Choroid plexus epithelial cell (primary cell): ENCODE measurements around the gene RAC3.
A peak's percentile ranks its signal among the peaks of the same experiment; 100 is the strongest.

Experiments
- DNase-seq: peaks from one replicate; pipeline ENCODE4 v3.0.0-alpha.2; 2010; ENCODE audit warnings: low read depth
- H3K4me3 ChIP-seq: 2 replicates; pipeline ENCODE4 v1.5.1; 2011; ENCODE audit warnings: low read depth, mild to moderate bottlenecking, control low read depth, low read length, moderate library complexity
- TF ChIP-seq, protein P1 (sequence below): conservative IDR thresholded peaks from 2 replicates; pipeline ENCODE4 v1.5.1; 2011; ENCODE audit warnings: low read depth, mild to moderate bottlenecking, control low read depth, inconsistent platforms, low read length, moderate library complexity

Gene RAC3

DNA sequence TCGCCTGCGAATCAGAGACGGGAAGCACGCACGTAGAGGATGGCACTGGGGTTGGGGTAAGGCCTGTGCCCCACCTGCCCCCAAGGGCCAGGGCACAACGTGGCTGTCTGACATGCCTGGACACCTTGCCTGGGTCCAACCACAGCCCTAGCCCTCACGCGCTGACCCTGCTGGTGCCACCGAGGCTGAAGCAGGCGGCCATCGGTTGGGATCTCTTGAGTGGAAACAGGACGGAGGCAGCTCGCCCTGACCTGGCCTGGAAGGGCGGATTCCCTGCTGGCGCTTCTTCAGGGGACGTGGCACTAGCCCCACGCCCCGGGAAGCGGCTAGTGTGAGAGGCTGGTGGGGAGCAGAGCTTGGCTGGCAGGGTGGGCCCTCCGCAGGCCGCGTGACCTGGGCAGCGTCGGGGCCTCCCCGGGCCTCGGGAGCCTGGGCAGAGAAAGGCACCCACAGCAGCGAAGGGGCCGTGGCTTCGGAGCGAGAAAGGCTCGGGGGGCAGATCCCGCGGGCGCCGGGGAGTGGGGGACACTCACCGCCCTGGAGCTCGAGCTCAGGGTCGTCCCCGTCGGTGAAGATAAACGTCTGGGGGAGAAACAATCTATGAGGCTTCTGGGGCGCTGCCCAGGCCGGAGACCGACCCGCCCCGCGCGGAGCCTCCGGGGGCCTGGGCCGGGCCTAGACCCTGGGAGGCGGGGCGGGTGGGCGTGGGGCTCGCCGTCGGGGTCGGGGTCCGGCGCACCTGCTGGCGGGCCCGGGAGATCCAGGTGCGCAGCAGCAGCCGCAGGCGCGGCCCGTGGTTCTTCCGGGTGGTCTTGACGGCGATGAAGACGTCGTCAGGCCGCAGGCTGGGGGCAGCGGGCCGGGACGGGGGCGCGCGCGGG, 19.5 kb downstream of the RAC3 start:
- TF ChIP-seq, protein P1, sequence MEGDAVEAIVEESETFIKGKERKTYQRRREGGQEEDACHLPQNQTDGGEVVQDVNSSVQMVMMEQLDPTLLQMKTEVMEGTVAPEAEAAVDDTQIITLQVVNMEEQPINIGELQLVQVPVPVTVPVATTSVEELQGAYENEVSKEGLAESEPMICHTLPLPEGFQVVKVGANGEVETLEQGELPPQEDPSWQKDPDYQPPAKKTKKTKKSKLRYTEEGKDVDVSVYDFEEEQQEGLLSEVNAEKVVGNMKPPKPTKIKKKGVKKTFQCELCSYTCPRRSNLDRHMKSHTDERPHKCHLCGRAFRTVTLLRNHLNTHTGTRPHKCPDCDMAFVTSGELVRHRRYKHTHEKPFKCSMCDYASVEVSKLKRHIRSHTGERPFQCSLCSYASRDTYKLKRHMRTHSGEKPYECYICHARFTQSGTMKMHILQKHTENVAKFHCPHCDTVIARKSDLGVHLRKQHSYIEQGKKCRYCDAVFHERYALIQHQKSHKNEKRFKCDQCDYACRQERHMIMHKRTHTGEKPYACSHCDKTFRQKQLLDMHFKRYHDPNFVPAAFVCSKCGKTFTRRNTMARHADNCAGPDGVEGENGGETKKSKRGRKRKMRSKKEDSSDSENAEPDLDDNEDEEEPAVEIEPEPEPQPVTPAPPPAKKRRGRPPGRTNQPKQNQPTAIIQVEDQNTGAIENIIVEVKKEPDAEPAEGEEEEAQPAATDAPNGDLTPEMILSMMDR = no peak
- peak overlapping the region; percentile 77 for H3K4me3 ChIP-seq
- no peak for DNase-seq

DNA sequence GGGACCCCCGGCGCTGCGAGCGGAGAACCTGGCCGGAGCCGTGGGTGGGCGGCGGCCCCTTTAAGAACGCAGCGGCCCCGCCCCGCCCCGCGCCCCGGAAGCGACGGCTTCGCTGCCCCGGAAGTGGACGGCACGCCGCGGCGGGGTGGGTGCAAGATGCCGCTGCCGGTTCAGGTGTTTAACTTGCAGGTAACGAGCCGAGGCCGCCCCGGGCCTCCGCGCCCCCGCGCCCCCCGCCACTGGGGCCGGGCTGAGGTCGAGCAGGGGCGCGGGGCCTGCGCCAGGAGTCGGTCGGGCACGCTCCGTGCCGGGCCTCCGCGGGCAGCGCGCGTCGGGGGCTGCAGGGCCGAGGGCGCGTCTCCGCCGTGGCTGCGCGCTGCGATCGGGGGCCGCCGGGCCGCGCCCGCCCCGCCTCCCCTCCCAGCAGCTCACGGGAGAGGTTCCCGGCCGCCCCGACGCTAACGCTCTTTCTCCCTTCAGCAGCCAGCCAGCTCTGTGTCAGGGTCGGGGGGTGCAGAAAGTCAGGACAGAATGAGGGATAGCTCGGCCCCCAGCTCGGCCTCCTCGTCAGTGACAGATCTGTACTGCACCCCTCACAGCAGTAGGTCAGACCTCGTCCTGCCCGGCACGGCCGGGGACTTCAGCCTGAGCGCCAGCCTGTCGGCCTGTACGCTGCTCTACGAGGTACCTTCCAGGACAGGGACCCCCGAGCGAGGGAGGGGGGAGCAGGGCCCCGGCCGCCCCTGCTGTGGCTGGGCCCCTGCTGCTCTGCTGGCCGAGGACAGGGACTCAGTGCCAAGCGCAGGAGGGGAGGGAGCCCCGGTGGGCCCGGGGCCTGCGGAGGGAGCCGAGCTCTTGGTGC, 20.5 kb downstream of the RAC3 start, which contains the start of the genes GPS1 and RFNG:
TSS of gene GPS1 (plus strand) at position 123 of the 862 bp plus-strand sequence. CDS start at position 157, 34 bp downstream.
TSS of gene RFNG (minus strand) at position 36 of the 862 bp plus-strand sequence. CDS start 45 bp downstream, outside the sequence.
- H3K4me3 ChIP-seq = peak within 1 kb of the TSS; percentile 77
- TF ChIP-seq, protein P1 = no peak
- peak; percentile 59 for DNase-seq

DNA sequence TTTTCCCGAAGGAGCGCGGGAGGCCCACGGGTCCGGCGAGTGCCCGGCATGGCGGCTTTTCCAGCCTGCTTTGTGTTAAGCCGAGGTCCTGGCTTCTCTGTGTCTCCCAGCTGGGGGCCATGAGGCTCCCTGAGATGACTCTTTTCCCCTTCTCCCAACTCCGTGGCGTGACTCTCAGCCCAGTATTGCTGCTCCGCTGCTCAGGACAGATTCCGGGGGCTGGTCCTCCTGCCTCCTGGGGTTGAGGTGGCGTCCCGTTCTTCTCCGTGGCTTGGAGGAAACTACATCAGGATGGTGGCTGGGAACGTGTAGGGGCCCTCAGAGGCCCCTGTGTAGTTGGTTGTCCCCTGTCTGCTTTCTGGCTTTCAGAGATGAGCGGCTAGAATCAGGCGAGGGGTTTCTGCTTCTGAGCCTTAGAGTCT, 21.2 kb downstream of the RAC3 start:
- peak overlapping the region; percentile 77 for H3K4me3 ChIP-seq
- TF ChIP-seq, protein P1 = no peak
- DNase-seq = no peak

DNA sequence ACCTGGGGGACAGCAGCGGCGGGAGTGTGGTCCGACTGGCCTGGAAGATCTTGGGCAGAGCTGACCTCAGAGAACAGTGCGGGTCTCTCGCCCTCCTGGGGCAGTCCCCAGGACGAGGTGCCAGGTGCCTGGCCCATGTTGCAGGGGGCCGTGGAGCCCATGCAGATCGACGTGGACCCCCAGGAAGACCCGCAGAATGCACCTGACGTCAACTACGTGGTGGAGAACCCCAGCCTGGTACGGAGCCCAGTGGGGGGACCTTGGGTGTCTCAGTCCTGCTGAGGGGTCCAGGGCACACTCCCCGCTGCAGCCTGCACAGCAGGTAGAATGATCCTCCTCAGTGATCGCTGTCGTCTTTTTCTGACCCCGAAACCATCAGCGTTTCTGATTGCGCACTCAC, 21.7 kb downstream of the RAC3 start:
- TF ChIP-seq, protein P1 = no peak
- DNase-seq = no peak
- peak overlapping the region; percentile 77 for H3K4me3 ChIP-seq

DNA sequence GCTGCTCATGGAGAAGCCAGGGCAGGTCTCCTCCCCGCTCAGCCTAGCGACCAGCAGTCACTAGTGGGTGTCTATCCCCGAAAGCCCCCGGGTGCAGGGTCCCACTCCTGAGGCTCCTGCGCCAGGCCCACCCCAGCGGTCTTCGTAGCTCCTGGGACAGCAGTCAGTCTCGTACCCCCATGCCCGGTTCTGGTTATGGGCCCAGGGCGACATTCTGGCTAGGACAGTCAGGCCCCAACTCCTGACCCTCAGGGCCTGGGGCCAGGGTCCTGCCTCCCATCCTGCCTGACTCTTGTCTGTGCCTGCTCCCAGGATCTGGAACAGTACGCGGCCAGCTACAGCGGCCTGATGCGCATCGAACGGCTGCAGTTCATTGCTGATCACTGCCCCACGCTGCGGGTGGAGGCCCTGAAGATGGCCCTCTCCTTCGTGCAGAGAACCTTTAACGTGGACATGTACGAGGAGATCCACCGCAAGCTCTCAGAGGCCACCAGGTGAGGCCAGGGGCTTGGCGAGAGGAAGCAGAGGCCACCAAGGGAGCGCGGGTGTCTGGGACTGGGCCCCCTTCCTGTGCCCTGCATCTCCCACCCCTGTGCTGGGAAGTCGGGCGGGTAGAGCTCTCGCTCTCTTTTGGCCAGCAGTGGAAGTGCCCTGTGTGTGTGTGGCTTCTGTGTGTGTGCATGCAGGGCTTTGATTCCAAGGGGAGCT, 22.2 kb downstream of the RAC3 start:
- TF ChIP-seq, protein P1 = no peak
- peak overlapping the region; percentile 77 for H3K4me3 ChIP-seq
- no peak for DNase-seq

DNA sequence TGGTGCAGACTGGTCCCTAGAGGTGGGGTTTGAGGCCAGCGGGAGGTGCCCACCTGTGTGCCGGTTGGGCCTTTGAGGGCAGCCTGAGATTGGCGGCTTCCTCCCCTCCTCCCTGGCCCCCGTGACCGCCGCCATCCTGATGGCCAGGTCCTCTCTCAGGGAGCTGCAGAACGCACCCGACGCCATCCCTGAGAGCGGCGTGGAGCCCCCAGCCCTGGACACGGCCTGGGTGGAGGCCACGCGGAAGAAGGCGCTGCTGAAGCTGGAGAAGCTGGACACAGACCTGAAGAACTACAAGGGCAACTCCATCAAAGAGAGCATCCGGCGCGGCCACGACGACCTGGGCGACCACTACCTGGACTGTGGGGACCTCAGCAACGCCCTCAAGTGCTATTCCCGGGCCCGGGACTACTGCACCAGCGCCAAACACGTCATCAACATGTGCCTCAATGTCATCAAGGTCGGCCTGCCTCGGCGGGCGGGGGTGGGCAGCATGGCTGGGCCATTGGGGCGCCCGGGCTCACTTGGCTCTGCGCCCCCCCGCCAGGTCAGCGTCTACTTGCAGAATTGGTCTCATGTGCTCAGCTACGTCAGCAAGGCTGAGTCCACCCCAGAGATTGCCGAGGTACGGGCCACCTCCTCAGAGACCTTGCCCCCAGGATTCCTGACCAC, 23.0 kb downstream of the RAC3 start:
- H3K4me3 ChIP-seq = no peak overlapping the region
- no peak for DNase-seq
- TF ChIP-seq, protein P1 = no peak
